Stimulated activated CD8-positive, alpha-beta memory T cell treated with anti-CD3 and anti-CD28 coated beads, Interleukin-7, amount 100 ng/mL, for 4 hours (primary cell): Measurements from ENCODE around the gene VPS37C.
"Not testable (repeated sequence)": the region's sequence is repeated elsewhere in the genome, so short reads cannot be mapped to it uniquely, and the experiment has no call there.

Source experiments
- DNase-seq, 2 donors: peaks; one replicate each; pipeline ENCODE4 v3.0.0-alpha.2; 2020; ENCODE audit warnings: low read depth in 2 of 2

VPS37C gene

DNA sequence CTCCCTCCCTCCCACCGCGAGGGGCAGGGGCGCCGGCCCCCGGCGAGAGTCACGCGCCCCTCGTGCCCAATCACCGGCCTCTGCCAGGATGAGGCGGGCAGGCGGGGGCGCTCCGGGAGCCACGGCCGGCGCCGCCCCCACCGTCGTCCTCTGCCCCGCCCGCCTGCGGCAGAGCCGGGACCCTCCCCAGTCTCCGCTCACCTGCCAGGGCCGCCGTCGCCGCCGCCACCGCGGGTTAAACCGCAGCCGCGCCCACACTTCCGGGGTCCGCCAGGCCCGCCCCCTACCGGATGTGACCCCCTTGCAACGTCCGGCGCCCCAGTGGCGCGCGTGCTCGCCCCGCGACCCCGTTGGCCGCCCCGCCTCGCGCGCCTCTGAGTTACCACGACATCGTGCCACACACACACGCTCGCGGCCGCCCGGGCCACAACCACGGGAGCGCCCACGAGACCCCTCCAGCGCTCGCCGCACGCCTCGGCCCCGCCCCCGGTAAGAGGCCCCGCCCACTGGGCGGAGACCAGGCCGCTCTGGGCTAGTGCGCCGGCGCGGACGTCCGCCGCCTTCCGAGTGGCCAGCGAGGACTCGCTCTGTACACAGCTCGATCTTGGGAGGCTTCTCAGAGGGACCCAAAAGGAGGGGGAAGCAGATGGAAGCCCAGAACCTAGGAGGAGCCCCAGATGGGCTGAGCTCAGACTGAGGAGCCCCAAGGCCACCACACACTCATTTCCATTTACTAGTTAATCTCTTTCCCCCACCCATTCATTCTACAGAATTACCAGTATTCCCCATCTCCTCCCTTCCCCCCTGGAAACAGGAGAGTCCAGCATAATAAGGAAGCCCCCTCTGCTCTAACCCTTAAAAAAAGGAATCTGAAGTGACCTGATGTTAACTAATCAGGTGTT lies at the start of gene VPS37C:
Gene VPS37C (minus strand): TSS at position 237 of the 902 bp plus-strand sequence. CDS start 22,597 bp downstream, outside the sequence.
- peak; percentile 80 to 90 for DNase-seq

DNA sequence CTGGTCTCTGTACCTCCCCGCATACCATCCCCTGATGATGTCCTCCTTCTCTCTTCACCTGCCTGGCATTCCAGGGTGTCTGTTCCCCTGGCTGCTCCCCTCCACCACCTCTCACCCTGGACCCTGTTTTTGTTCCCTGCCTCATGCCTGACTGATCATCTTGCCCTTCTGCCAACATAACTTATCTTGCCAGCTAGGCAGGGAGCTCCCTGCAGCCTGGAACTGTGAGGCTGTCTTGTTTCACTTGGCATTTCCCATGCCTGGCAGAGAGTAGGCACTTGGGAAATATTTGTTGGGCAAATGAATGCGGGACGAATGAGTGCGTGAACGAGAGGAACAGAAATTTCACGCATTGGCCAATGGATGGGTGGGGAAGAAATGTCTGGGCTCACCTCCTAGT lies 49.4 kb upstream of the VPS37C start:
- DNase-seq: not testable (repeated sequence)

DNA sequence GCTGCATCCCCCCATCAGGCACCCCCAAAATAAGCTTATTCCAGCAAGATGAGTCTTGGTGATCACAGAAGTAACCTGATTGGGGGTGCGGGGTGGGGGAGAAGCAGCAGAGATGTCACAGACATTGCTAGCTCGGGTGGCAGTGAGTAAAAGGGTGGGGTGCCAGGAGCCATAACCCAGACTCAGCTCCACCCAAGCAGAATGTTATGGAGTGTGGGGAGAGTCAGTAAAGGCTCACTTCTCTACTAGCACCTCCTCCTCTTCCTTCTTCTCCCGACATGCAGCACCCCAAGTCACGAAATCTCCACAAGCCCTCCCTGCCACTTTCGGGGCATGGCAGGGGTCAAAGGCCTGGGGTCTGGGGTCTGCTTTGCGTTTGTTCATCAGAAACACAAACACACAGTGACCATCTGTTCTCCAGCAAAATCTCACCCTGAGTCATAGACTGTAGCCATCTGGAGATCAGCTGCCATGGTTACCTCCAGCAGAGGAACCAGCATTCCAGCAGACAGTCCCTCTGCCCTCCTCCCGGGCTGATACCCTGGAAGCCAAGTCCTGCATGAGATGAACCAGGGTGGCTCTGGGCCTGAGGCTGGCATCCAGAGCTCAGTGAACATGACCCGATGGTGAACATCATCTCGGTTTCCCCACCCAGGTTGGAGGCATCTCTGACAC lies 46.5 kb upstream of the VPS37C start:
- DNase-seq: not testable (repeated sequence)

DNA sequence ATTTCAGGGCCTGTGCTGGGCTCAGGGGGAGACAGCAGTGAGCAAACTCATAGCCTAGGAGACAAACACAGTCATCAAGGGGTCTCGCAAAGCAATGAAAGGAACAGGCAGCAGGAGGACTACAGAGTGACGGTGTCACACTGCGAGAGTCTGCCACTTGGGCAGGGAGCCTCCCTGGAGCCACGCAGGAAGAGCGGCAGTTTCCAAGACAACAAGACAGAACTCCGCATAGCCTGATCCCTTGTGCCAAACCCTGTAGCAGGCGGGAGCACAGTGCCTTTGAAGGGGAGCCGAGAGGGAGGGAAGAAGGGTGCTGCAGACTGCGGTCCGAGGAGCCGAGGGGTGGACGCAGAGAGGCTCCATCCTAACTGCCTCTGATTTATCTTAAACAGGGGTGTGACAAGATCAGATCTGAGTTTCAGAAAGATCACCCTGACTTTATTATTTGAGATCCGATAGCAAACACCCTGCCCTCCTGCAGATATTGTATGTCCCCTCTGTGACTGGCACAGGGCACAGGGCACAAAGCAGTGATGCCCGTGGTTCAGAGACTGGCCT lies 43.4 kb upstream of the VPS37C start:
- not testable (repeated sequence) for DNase-seq

DNA sequence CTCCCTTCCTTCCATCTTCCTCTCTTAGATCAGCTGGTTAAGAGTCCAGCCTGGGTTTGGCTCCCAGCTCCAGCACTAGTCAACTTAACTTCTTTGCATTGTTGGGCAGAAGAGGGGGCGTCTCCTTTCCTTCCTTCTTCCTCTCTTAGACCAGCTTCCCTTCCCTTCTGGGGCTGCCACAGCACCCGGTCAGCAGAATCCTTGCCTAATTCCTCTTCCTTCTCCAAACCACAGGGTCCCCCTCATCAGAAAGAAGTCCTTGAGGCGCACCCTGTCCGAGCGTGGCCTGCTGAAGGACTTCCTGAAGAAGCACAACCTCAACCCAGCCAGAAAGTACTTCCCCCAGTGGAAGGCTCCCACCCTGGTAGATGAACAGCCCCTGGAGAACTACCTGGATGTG lies 42.6 kb upstream of the VPS37C start:
- DNase-seq: not testable (repeated sequence)

DNA sequence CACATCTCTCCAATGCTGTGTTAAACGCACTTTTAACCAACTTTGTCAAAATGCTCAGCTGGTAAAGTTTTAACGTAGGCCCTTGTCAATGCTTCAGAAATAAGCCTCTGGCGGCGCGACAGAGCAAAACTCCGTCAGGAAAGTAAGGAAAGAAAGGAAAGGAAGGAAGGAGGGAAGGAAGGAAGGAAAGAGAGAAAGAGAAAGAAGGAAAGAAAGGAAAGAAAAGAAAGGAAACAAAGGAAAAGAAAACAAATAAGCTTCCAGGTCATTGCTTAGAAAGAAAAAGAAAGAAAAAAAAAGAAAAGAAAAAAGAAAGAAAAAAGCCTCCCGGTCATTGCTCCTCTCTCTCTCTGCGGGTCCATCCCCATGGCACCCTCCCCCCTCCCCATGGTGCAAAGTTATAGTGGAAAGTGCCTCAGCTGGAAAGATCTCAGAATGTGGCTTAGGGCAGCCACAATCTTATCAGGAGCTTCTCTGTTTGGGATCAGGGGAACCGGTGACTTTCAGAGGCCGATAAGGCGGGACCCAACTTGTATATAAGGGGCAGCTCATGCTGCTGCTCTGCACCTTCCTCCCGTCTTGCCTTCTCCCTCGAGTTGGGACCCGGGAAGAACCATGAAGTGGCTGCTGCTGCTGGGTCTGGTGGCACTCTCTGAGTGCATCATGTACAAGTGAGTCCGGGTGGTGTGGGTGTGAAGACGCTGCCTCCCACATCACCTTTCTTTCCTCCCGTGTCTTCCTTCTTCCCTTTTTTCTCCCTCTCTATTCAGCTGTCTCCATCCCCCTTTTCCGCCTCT lies 41.9 kb upstream of the VPS37C start, which contains the start of gene PGA3:
Gene PGA3 (plus strand): TSS at position 566 of the 797 bp plus-strand sequence. CDS start 50 bp downstream, at position 616.
- DNase-seq: not testable (repeated sequence)

DNA sequence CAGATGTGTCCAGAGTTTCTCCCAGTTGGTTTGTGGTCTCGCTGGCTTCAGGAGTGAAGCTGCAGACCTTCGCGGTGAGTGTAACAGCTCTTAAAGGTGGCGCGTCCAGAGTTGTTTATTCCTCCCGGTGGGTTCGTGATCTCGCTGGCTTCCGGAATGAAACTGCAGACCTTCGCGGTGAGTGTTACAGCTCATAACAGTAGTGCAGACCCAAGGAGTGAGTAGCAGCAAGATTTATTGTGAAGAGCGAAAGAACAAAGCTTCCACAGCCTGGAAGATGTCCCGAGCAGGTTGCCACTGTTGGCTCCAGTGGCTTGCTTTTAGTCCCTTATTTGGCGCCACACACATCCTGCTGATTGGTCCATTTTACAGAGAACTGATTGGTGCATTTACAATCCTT lies 40.2 kb upstream of the VPS37C start:
- no peak for DNase-seq

DNA sequence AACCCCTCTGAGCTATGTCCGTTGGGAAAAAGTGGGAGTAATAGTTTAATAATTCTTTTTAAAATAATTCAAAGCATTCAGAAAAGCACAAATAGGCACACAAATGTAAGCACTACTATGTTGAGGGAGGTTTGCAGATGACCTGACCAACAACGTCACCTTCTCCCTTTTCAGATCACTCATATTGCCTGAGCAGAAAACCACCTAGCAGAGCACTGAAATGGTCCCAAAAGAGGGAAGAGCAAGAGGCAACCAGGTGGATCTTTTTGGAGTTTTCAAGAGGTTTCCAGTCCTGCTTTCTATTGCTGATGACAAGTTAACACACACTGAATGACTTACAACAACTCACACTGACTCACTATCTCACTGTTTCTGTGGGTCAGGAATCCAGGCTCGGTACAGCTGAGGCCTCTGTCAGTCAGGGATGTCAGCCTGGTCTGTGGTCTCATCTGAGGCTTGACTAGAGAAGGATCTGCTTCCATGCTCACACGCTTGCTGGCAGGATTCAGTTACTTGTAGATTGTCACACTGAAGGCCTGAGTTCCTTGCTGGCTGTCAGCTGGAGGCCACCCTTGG lies 37.8 kb upstream of the VPS37C start:
- DNase-seq: no peak

DNA sequence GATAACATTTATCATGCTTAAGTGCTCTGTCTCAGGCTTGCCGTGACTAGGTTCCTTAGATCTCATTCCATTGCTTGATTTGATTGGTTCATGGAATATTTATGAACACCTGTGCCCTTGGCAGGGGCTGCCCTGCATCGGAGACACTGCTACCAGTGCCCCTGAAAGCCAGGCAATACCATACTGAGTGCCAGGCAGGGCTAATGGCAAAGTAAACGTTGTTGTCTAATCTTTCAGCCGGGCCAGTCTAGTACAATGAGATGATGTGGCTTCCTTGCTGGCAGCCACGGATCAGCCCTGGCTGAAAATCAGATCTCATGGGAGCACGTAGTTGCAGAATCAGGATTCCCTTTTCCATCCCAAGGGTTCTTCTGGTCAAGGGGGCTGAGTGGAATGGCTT lies 37.1 kb upstream of the VPS37C start:
- no peak for DNase-seq

DNA sequence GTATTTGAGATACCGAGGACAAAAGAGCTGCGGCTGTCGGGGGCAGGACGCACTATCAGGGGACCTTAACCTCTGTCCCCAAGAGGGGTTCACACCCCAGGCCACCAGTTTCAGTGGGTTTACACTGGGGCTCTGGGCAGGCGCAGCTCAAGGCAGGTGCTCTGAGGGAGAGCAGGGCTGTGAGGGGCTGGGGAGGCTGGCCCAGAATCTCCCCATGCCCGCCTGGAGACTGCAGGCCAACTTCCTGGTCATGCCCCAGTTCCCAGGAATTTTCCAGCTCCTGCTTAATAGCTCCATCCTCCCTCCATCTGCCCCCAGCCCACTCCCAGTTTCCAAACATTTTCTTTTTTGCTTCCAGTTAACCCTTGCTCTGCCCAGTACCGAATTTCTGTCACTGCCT lies 34.5 kb upstream of the VPS37C start:
- no peak for DNase-seq

DNA sequence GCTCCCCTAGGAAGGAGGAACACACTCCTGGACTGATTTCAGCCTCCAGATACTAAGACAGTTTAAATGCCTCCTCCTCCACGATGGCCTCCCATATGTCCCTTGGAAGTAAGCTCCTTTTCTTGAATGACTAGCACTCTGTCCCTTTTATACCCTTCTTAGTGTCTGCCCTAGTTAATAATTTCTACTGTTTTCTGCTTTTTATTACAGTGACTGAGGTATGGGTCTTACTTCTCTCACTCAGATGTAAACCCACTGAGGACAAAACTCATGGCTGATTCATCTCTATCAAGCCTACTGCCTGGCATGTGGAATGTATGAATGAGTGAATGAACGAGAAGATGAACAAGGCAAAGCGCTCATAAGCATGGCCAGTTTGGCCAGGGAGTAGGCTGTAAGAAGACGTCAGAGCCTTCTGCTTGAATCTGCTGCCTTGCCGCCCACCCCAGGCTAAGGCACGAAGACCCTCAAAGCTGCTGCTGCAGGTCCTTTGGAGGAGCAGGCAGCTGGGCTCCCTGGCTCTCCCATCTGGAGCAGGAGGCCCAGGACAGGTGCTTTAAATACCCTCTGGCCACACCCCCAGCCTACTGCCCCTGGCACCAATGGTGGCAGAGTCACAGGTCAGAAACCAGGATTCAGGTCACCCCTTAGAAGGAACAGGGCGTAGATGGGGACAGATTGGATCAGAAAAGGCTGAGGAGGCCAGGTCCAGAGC lies 33.9 kb upstream of the VPS37C start:
- no peak for DNase-seq

DNA sequence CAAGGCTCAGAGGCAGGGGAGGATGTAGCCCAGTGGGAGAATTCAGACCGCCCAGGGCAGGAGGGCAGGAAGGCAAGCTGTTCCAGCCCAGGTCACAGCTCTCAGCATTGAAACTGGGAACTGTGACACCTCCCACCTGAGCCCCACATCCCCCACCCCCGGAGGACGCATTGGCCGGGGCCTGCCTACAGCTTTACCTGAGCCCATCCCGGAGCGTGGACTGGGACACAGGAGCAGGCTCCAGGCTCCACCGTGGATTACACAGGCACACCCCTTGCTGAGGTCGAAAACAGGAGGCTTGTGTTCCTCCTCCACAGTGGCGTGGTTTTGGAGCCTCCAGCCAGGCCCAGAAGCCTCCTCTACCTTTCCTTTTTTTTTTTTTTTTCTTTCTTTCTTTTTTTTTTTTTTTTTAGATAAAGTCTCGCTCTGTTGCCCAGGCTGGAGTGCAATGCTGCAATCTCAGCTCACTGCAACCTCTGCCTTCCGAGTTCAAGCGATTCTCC lies 33.0 kb upstream of the VPS37C start:
- DNase-seq: no peak

DNA sequence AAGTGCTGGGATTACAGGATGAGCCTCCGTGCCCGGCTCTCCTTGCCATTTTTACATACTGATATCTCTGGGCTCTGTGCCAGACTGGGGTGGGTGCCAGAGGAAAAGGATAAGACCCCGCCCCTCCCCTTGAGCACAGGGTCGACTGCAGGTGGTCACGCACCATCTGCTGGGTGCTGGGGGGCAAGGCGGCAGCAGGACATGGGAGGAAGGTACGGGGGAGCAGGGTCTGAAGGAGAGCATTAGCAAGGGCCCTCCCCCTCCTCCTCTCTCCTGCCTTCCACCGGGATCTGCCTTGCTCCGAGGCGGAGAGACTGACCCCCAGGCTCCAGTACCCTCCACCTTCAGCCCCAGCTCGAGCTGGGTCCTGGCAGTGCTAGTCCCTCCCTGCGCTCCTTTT lies 32.4 kb upstream of the VPS37C start:
- DNase-seq: no peak

DNA sequence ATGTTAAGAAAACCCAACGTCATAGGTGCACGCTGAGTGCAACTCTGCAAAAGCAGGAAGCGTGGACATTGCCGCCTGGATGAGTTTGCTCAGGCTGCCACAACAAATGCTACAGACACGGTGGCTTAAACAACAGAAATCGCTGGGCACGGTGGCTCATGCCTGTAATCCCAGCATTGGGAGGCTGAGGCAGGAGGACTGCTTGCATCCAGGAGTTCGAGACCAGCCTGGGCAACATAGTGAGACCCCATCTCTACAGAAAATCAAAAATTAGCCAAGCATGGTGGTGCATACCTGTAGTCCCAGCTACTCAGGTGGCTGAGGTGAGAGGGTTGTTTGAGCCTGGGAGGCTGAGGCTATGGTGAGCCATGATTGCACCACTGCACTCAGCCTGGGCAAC lies 28.7 kb upstream of the VPS37C start:
- DNase-seq: no peak

DNA sequence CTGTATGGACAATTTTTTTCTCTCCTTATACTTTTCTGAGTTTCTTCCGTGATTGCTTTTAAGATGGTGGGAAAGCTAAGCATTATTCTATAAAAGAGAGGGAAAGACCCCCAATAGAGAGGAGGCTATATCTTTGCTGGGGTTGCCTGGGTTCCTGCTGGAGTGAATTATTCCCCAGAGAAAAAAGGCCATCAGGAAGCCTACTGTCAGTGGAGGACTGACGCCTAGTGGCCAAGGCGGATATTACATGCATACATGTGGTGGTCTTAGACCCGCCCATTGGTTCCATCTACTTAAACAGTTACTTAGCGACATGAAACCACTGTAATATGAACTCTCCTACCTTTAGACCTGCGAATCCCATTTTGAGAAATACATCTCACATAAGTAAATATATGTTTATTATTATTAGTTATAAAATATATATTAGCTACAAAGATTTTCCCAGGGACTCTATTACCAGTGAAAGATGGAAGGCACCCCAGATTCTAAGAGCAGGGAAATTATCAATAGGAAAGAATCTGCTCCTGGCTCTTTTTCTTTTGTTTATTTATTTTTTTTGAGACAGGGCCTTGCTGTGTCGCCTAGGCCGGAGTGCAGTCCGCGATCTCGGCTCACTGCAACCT lies 26.4 kb upstream of the VPS37C start:
- DNase-seq: peak; percentile 63 to 70

DNA sequence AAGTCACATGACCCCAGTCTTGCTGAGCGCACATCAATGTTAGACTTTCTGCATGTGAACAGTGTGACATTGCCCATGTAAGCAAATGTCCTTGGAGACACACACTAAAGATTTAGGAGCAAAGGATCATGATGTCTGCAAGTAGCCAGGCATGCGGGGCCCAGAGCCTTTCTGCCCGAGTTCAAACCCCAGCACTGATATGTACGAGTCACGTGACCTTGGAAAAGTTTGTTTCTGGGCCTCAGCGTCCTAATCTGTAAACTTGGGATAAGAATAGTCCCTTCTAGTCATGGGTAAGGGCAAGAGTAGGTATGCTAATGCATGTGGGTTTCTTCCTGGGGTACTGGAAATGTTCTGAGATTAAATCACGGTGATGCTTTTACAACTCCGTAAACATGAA lies 25.3 kb upstream of the VPS37C start:
- no peak for DNase-seq

DNA sequence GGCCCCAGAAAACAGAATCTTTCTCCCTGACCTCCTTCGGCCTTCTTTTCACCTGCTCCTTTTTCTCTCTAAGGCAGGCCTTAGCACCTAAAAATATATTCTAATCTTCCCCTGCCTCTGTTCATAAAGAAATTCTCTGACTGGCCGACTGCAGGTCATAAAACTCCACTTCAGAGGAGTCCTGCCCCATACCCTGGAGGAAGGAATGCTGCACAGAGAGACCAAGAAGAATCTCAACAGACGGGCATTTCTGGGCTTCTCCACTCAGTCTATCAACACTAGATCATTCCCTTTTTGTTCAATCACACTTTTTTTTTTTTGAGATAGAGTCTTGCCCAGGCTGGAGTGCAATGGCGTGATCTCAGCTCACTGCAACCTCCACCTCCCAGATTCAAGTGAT lies 22.4 kb upstream of the VPS37C start:
- no peak for DNase-seq

DNA sequence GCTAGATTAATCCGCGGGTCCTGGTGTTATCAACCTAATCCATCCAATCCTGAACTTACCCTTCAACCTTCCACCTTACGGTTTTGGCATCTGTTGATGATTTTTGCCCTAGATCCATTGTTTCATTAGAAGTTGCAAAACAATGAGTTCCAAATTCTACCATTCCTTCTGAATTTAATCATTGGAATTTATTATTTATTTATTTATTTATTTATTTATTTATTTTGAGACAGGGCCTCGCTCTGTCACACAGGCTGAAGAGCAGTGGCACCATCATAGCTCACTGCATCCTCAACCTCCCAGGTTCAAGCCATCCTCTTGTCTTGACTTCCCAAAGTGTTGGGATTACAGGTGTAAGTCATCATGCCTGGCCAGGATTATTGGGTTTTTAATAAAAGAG lies 20.3 kb upstream of the VPS37C start:
- no peak for DNase-seq

DNA sequence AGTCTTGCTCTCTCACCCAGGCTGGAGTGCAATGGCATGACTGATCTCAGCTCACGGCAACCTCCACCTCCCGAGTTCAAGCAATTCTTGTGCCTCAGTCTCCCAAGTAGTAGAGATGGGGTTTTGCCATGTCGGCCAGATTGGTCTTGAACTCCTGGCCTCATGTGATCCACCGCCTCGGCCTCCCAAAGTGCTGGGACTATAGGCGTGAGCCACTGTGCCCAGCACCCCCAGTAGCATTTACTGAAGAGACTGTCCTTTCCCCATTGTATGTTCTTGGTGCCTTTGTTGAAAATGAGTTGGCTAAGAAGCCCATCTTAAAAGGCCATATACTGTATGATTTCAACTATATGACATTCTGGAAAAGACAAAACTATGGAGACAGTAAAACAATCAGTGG lies 19.0 kb upstream of the VPS37C start:
- not testable (repeated sequence) for DNase-seq

DNA sequence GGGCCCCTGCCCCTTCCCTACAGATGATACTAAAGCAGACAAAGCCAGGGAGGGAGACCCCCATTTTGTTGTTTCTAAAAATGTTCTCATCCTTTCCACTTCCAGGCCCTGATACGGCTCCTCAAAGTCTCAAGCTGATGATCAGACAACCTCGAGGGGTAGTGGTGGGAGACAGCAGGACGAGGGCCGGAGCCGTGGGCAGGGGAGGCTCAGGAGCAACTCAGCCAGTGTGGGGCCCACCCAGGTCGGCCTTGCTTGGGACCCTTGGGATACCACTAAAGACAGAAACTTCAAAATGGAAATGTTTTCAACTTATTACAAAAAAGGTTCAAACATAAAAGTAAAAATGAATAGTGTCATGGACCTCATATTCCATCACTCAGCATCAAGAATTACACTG lies 15.2 kb upstream of the VPS37C start:
- DNase-seq: no peak
